ENCODE measurements around the gene ANKRD18B. TPM values are rescaled to one million over a fixed set of nuclear protein-coding genes. Genes with fewer than 3 reads are reported as not detected.
"Not testable (repeated sequence)": the region's sequence is repeated elsewhere in the genome, so short reads cannot be mapped to it uniquely, and the experiment has no call there.

ANKRD18B gene
- total RNA-seq, 2 experiments from 2014 or later: not detected

- DNase-seq; H3K36me3 Mint-ChIP-seq; H3K27ac Mint-ChIP-seq; H3K9me3 Mint-ChIP-seq; H3K4me1 Mint-ChIP-seq; H3K4me3 Mint-ChIP-seq; POLR2A ChIA-PET; ATAC-seq (ENCODE audit: low read depth): not testable (repeated sequence)
- peaks cover 45% of the 10 kb centered on the region for H3K27me3 Mint-ChIP-seq
Observed at GRCh38 chr9:33552315-33552725, 28.3 kb downstream of the ANKRD18B start.

- H3K9me3 Mint-ChIP-seq; H3K4me1 Mint-ChIP-seq; ATAC-seq (ENCODE audit: low read depth); H3K36me3 Mint-ChIP-seq; H3K4me3 Mint-ChIP-seq; DNase-seq; H3K27ac Mint-ChIP-seq; POLR2A ChIA-PET: not testable (repeated sequence)
- peaks cover 13% of the 10 kb centered on the region for H3K27me3 Mint-ChIP-seq
Observed at GRCh38 chr9:33560217-33560616, 36.2 kb downstream of the ANKRD18B start.

DNA sequence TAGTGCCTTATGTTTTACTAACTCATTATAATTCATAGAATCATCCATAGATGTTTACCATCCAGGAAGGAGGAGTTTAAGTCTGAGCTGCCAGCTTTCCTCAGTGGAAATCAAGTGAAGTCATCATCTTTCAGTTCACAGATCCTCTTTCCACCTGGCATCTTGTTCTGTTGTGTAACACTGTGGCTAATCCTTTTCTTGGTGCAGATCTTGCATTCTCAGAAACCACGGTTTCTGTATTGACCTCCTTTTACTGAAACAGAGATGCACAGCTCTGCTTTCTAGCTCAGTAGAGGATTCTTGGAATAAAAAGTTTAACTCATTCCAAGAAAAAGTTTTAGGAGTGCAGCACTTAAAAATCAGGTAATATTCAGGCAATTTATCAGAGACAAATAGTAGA, 38.1 kb downstream of the ANKRD18B start:
- H3K4me1 Mint-ChIP-seq; H3K4me3 Mint-ChIP-seq; POLR2A ChIA-PET; DNase-seq; H3K9me3 Mint-ChIP-seq; H3K36me3 Mint-ChIP-seq; ATAC-seq (ENCODE audit: low read depth); H3K27ac Mint-ChIP-seq: not testable (repeated sequence)
- peaks cover 14% of the 10 kb centered on the region for H3K27me3 Mint-ChIP-seq

DNA sequence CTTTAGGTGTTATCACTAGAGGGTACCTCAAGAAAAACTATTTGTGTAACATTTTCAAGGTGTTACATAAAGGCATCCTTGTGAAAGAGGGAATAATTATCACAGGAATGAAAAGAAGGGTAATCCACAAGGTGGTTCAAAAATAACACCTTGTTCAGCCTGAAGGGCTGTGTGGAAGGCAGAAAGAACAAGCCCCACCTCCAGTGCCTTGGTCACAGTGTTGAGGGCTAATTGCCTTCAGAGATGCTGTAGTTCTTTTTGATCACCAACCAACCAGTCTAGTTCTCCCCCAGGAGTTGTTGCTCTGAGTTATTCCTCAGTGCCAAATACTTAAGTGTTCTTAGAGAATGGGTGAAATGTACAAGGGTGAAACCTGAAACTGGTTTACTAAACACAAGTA, 43.7 kb downstream of the ANKRD18B start:
- DNase-seq; H3K36me3 Mint-ChIP-seq; H3K9me3 Mint-ChIP-seq; POLR2A ChIA-PET; H3K4me3 Mint-ChIP-seq; H3K4me1 Mint-ChIP-seq; H3K27ac Mint-ChIP-seq; ATAC-seq (ENCODE audit: low read depth): not testable (repeated sequence)
- peaks cover 38% of the 10 kb centered on the region for H3K27me3 Mint-ChIP-seq

GRCh38 chr9:33577786-33578185, 53.7 kb downstream of the ANKRD18B start:
- H3K36me3 Mint-ChIP-seq; H3K27ac Mint-ChIP-seq; H3K4me3 Mint-ChIP-seq; H3K27me3 Mint-ChIP-seq; ATAC-seq (ENCODE audit: low read depth); H3K9me3 Mint-ChIP-seq; POLR2A ChIA-PET; DNase-seq; H3K4me1 Mint-ChIP-seq: not testable (repeated sequence)

DNA sequence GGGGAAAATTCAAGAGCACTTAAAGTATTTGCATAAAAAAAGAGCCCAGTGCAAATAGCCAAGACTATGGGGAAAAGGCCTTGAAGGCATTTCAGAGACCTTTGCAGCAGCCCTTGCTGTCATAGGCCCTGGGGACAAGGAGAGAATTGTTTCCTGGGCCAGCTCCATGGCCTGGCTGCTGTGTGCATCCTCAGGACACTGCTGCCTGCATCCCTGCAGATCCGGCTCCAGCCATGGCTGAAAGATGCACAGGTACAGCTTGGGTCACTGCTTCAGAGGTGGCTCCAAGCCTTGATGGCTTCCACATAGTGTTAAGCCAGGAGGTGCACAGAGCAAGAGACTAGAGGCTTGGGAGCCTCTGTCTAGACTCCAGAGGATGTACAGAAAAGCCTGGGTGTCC, 55.9 kb downstream of the ANKRD18B start:
- DNase-seq; H3K36me3 Mint-ChIP-seq; H3K27ac Mint-ChIP-seq; H3K9me3 Mint-ChIP-seq; POLR2A ChIA-PET; H3K27me3 Mint-ChIP-seq; H3K4me3 Mint-ChIP-seq; H3K4me1 Mint-ChIP-seq; ATAC-seq (ENCODE audit: low read depth): not testable (repeated sequence)

DNA sequence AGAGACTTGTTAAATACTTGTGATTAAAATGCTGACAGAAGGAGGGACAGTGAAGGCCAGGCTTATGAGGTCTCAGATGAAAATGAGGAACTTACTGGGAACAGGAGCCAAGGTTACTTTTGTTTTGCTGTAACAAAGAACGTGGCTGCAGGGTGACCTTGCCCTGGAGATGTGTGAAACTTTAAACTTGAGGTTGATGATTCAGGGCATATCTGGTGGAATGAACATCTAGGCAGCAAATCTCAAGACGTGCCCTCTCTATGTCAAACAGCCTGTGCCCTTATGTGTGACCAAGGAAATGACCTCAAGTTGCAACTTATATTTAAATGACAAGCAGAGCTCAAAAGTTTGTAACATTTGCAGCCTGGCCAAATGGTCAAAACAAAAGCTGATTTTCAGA, 58.6 kb downstream of the ANKRD18B start:
- H3K36me3 Mint-ChIP-seq; H3K27ac Mint-ChIP-seq; ATAC-seq (ENCODE audit: low read depth); H3K4me1 Mint-ChIP-seq; H3K9me3 Mint-ChIP-seq; H3K4me3 Mint-ChIP-seq; POLR2A ChIA-PET; DNase-seq: not testable (repeated sequence)
- peaks cover 14% of the 10 kb centered on the region for H3K27me3 Mint-ChIP-seq

DNA sequence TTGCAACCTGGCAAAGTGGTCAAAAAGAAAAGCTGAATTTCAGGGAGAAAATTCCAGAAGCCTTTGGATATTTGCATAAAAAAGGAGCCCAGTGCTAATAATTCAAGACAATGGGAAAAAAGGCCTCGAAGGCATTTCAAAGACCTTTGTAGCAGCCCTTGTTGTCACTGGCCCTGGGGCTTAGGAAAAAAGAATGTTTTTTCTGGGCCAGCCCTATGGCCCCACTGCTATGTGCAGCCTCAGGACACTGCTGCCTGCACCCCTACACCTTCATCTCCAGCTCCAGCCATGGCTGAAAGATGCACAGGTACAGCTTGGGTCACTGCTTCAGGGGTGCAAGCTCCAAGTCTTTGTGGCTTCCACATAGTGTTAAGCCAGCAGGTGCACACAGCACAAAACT, 62.1 kb downstream of the ANKRD18B start:
- H3K36me3 Mint-ChIP-seq; H3K4me3 Mint-ChIP-seq; H3K9me3 Mint-ChIP-seq; H3K4me1 Mint-ChIP-seq; POLR2A ChIA-PET; H3K27ac Mint-ChIP-seq; ATAC-seq (ENCODE audit: low read depth); DNase-seq: not testable (repeated sequence)
- peaks cover 21% of the 10 kb centered on the region for H3K27me3 Mint-ChIP-seq

DNA sequence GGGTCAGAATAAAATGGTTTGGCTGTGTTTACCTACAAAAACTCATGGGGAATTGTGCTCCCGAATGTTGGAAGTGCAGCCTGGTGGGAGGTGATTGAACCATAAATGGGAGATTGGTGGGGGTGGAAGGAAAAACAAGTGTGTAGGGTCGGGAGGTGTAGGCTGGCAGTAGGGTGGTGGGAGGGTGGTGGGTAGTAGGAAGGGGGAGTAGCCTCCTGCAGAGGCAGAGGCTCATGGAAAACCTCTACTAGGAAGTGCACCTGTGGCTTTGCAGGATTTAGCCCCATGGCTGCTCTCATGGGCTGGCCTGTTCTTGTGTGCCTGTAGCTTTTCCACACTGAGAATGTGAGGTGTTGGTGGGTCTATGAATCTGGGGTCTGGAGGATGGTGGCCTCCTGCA, 63.7 kb downstream of the ANKRD18B start:
- H3K9me3 Mint-ChIP-seq; H3K4me1 Mint-ChIP-seq; DNase-seq; POLR2A ChIA-PET; H3K4me3 Mint-ChIP-seq; ATAC-seq (ENCODE audit: low read depth); H3K36me3 Mint-ChIP-seq; H3K27ac Mint-ChIP-seq: not testable (repeated sequence)
- peaks cover 16% of the 10 kb centered on the region for H3K27me3 Mint-ChIP-seq

GRCh38 chr9:33588876-33589275, 64.8 kb downstream of the ANKRD18B start:
- ATAC-seq (ENCODE audit: low read depth): not testable (repeated sequence)

GRCh38 chr9:33590857-33591256, 66.8 kb downstream of the ANKRD18B start:
- POLR2A ChIA-PET; H3K9me3 Mint-ChIP-seq; H3K4me1 Mint-ChIP-seq; H3K4me3 Mint-ChIP-seq; H3K27ac Mint-ChIP-seq; ATAC-seq (ENCODE audit: low read depth); H3K36me3 Mint-ChIP-seq; DNase-seq: not testable (repeated sequence)
- H3K27me3 Mint-ChIP-seq: peaks cover 19% of the 10 kb centered on the region

More at GRCh38 chr9:33588876-33589275, 64.8 kb downstream of the ANKRD18B start:
- H3K36me3 Mint-ChIP-seq, POLR2A ChIA-PET, H3K9me3 Mint-ChIP-seq, H3K4me3 Mint-ChIP-seq, H3K4me1 Mint-ChIP-seq, H3K27ac Mint-ChIP-seq, DNase-seq: not testable (repeated sequence)
- peaks cover 22% of the 10 kb centered on the region for H3K27me3 Mint-ChIP-seq

DNA sequence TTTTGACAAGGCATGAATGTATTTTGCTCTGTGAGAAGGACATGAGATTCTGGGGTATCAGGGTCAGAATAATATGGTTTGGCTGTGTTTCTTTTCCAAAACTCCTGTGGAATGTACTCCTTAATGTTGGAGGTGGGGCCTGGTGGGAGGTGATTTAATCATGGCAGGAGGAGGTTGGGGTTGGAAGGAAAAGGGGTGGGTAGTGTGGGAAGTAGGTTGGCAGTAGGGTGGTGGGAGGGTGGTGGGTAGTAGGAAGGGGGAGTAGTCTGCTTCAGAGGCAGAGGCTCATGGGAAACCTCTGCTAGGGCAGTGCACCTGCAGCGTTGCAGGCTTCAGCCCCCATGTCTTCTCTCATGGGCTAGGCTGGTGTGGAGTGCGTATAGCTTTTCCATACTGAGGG, 72.9 kb downstream of the ANKRD18B start:
- H3K27ac Mint-ChIP-seq: peak overlapping the region; percentile 4
- POLR2A ChIA-PET; H3K4me1 Mint-ChIP-seq; ATAC-seq (ENCODE audit: low read depth); H3K27me3 Mint-ChIP-seq; H3K4me3 Mint-ChIP-seq; H3K9me3 Mint-ChIP-seq; DNase-seq; H3K36me3 Mint-ChIP-seq: not testable (repeated sequence)

- H3K4me1 Mint-ChIP-seq; ATAC-seq (ENCODE audit: low read depth); H3K9me3 Mint-ChIP-seq; POLR2A ChIA-PET; DNase-seq; H3K36me3 Mint-ChIP-seq; H3K27me3 Mint-ChIP-seq: not testable (repeated sequence)
- Mint-ChIP-seq H3K27ac (peak overlapping the region; percentile 91), H3K4me3 (peak overlapping the region; percentile 34)
Observed at GRCh38 chr9:33597386-33597785, 73.3 kb downstream of the ANKRD18B start.

DNA sequence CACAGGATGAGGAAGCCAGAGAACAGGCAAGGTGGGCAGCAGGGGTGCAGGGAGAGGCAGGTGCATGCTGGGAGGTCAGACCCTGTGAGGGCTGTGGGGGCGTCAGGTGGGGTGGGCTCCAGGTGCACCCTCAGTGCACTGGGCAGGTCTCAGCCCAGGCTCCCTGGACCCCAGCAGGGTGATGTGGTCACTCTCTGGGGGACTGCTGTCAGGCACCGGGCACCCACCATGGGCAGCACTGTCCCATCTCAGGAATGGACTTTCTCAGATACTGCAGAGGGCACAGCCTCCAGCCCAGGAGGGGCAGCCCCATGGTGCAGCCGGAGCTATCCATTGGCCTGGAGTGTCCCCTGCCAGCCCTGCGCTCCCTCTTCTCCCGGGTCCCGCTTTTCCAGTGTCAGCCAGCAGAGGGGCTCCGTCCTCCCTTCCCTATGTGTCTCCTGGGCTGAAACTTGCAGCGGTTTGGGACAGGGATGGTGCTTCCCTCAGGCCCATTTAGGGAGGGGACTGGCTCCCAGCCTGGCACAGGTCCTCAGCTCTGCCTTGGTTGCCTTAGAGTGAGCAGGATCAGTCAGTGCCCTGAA, 74.8 kb downstream of the ANKRD18B start:
- H3K27ac Mint-ChIP-seq; H3K27me3 Mint-ChIP-seq; POLR2A ChIA-PET; H3K4me3 Mint-ChIP-seq; H3K36me3 Mint-ChIP-seq; H3K4me1 Mint-ChIP-seq; DNase-seq; H3K9me3 Mint-ChIP-seq; ATAC-seq (ENCODE audit: low read depth): not testable (repeated sequence)

- H3K27ac Mint-ChIP-seq; H3K27me3 Mint-ChIP-seq; H3K4me1 Mint-ChIP-seq; ATAC-seq (ENCODE audit: low read depth); DNase-seq; H3K4me3 Mint-ChIP-seq; H3K9me3 Mint-ChIP-seq; POLR2A ChIA-PET; H3K36me3 Mint-ChIP-seq: not testable (repeated sequence)
Observed at GRCh38 chr9:33600911-33601310, 76.9 kb downstream of the ANKRD18B start.

Data from activated naive CD8-positive, alpha-beta T cell treated with anti-CD3 and anti-CD28 coated beads, Interleukin-2, amount 10 ng/mL, durations not matched to agents 7 days and 5 days (primary cell).